Dermis blood vessel endothelial cell (primary cell): Measurements from ENCODE around the gene RCN2. TPM values are rescaled to one million over a fixed set of nuclear protein-coding genes. Genes with fewer than 3 reads are reported as not detected.

ENCODE experiments used
- DNase-seq: peaks from one replicate; pipeline ENCODE4 v3.0.0; 2010
- total RNA-seq: library from RNA; depleted of rRNA; stranded (reverse); fragments of >200 nt; gene quantifications from 2 replicates; pipeline ENCODE4 v1.2.3, GENCODE V29; 2014

Gene RCN2
- total RNA-seq, 1 donor from 2014 or later = 43.2 TPM

DNA sequence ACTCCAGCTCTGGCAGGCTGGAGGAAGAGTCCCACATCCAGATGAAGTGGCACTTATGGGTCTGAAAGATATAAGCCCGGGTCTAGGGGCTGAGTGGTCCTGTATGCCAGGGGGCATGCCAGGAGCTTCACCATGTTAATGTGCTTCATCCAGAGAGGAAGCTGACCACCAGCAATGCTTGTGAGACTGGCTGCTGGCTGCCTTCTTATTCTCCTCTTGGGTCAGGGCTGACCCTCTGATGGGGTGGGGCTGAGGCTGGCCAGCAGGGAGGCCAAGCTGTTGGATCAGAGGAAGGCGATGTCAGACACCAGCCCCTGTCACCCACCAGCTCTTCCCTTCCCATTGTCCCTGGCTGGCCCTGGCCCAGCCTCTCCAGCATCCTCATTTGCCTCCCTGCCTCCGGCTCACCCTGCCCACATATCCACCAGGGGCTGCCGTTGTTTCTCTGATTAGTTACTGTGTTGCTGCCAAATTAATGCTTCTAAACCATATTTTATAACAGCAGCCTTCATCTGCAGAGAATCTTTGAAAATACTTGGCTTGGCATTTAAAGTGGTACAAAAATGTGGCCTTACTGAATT lies 43.0 kb downstream of the RCN2 start:
- DNase-seq = no peak

DNA sequence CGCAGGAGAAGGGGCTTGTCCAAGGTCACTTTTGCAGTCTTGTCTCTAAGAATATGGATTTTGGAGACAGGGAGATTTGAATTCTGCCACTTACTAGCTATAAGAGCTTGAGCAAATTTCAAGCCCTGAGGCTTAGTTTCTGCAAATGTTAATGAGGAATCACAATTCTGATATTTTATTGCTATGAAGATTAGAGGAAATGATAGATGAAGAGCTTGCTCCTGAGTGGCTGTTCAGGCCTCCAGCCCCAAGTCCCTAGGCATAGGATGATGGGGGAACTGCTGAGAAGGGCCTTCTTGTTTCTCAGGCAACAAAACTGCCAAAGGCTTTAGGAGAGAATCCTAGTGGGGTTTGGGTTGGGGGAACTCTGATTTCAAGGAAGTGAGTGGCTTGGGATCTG lies 44.6 kb downstream of the RCN2 start:
- no peak for DNase-seq

DNA sequence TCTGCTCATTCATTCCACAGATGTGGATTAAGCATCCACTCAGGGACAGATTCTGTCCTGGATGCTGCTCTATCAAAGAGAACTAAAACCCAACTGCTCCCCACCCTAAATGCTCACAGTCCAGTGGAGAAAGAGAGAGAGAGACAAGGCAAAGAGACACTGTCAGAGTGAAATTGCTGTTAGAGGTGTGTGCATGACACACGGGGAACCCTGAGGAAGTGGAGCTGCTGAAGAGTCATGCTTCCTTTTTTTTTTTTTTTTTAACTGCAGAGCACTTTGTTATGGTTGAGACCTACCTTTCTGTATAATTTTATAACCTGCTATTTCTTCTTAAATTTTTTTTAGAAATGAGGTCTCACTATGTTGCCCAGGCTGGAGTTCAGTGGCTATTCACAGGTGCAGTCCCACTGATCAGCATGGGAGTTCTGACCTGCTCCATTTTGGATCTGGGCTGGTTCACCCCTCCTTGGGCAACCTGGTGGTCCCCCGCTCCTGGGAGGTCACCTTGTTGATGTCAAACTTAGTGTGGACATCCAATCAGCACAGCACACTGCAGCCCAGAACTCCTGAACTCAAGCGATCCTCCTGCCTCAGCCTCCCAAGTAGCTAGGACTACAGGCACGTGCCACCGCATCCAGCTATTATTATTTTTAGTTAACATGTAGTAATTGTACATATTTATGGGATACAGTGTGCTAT lies 45.2 kb downstream of the RCN2 start:
- DNase-seq = no peak

DNA sequence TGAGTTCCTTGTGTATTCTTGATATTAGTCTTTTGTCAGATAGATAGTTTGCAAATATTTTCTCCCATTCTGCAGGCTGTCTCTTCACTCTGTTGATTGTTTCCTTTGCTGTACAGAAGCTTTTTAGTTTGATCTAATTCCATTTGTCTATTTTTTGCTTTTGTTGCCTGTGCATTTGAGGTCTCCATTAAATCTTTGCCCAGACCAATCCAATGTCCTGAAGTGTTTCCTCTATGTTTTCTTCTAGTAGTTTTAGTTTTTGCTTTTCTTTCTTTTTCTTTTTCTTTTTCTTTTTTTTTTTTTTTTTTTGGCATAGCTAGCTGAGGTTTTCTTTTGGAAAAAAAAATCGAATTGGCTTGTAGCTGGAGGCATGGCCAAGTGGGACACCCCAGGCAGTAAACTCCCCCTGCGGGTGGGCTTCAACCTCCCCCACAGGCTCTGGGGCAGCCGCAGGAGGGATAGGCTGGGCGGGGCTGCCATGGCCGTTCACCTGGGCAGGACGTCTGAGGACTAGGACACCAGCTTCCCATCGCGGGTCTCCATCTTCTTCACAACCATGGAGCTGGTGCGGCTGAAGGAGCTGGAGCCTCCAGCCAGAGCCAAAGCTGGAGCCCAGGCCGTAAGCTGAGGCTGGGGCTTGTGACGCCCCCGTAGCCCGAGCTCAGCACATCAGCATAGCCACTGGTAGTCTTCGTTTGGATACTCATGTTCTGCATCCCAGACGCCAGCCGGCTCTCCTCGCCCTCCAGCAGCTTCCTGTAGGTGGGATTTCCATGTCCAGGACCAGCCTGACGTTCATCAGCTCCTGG lies 47.2 kb downstream of the RCN2 start:
- no peak for DNase-seq

DNA sequence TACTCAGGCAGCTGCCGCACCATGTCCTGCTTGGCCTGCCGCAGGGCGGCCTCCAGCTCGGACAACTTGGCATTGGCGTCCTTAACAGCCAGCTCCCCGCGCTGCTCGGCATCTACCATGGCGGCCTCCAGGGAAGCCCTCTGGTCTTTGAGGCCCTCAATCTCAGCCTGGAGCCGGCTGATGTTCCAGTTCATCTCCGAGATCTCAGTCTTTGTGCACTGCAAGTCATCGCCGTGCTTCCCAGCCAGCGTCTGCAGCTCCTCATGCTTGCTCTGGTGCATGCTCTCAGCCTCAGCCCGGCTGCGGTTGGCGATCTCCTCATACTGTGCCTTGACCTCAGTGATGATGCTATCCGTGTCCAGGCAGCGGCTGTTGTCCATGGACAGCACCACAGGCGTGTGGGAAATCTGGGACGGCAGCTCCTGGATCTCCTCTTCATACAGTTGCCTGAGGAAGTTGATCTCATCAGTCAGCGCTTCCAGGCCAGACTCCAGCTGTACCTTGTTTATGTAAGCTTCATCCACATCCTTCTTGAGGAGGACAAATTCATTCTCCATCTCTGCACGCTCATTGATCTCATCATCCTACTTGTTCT lies 47.9 kb downstream of the RCN2 start:
- peak; percentile 46 for DNase-seq

DNA sequence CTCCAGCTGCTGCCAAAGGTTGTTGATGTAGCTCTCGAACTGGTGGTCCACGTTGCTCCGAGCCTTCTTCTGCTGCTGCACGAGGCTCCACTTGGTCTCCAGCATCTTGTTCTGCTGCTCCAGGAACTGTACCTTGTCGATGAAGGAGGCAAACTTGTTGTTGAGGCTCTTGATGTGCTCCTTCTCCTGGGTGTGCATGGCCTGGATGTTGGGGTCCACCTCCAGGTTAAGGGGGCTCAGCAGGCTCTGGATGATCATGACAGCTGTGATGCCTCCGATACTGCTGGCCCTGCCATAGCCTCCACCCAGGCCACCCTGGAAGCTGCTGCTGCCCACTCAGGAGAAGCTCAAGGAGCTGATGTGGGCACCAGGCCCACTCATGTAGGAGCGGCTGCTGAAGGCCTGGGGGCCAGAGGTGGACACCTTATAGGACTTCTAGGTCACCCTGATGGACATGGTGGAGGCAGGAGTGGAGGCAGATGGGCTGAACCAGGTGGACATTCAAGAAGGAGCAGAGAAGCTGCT lies 48.5 kb downstream of the RCN2 start:
- DNase-seq = no peak

DNA sequence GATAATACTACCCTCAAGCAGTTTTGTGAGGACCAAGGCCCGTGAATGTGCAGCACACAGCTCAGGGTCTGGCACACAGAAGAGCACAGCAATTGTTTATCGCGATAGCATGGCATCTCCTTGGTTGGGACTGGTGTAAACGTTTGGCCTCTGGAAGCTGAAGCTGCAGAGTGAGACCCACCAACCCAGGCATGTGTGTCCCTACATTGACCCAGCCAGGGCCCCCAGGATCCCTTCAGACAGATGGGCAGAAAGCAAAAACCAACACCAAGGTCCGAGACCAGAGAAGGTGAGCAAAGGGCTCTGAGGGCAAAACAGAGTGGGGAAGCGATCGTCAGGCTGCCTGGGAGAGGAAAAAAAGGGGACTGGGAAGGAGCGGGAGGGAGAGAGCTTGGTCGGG lies 50.8 kb downstream of the RCN2 start:
- DNase-seq = no peak

DNA sequence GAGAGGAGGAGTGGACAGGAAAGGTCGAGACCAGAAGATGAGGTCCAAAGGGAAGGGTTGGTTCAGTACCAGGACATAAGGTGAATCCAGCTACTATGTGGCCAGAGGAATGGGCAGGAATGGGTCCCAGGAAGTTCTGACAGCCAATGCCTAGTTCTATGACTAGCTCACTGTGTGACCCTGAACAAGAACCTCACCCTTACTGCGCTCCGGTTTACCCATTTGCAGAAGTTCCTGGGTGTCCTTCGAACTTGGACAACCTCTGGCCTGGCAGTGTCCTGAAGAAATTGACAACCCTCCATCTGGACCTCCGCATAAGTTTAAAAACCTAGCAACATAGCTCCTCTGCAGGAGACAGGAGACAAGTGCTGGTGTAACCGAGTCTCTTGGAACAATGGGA lies 51.2 kb downstream of the RCN2 start:
- DNase-seq = no peak

DNA sequence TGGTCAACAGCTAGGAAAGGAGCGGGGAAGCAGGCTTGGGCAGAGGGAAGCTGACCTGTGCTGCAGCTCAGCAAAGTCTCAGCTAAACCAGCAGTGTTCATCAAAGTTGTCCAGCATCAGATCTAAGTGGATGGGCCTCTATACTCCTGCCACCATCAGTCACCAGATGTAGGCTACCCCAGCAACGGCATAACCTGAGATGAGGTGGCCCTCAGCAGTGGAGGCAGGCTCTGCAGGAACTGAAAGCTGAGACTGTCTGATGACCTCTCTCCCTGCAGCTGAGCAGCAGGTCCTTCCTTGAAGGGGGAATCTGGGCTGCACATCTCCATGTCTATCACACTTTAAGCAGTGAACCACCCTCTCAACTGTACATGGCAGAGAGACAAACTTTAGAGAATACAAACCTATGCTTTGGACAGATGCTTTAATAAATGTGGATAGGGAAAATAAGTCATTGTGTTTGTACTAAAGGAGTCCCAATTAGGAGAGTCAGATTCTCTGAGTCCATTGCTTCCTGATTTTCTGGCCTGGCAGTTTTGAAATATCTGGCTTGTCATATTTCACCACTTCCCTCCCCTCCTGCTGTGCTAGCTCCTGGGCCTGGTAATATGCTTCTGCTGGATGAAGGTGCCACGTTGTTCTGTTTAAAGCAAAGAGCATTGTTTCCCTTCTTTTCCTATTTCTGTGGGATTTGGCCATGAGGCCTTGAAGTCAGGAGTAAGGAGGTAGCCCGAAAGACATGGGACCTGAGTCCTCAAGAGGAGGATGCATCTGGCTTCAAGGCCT lies 52.2 kb downstream of the RCN2 start:
- no peak for DNase-seq

DNA sequence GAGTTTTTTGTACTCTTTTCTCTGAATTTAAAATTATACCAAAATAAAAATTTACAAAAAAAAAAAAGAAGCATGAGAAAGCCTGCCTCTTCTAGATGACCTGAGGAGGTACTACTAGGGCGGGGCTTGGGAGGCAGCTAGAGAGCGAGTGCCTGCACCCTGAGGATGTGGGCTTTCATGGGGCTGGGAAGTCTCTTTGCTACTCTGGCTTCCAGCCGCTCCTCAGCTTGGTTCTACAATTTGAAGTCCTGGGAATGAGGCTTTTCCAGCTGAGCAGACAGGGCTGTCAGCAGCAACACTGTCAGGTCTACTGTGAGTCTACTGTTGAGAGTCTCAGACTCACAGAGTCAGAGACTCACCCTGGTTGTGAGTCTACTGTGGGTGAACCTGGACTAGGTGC lies 55.2 kb downstream of the RCN2 start:
- no peak for DNase-seq

DNA sequence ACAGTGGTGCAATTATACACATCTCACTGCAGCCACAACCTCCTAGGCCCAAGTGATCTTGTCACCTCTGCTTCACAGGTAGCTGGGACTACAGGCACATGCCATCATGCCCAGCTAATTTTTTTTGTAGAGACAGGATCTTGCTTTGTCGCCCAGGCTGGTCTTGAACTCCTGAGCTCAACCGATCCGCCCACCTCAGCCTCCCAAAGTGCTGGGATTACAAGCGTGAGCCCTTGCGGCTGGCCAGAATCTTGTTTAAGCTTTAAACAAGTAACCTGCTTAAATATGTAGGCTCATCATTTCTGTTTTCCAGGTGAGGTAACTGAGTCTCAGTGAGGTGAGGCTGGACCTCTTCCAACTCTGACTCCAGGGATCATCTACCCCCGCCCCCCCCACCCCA lies 55.7 kb downstream of the RCN2 start:
- no peak for DNase-seq

DNA sequence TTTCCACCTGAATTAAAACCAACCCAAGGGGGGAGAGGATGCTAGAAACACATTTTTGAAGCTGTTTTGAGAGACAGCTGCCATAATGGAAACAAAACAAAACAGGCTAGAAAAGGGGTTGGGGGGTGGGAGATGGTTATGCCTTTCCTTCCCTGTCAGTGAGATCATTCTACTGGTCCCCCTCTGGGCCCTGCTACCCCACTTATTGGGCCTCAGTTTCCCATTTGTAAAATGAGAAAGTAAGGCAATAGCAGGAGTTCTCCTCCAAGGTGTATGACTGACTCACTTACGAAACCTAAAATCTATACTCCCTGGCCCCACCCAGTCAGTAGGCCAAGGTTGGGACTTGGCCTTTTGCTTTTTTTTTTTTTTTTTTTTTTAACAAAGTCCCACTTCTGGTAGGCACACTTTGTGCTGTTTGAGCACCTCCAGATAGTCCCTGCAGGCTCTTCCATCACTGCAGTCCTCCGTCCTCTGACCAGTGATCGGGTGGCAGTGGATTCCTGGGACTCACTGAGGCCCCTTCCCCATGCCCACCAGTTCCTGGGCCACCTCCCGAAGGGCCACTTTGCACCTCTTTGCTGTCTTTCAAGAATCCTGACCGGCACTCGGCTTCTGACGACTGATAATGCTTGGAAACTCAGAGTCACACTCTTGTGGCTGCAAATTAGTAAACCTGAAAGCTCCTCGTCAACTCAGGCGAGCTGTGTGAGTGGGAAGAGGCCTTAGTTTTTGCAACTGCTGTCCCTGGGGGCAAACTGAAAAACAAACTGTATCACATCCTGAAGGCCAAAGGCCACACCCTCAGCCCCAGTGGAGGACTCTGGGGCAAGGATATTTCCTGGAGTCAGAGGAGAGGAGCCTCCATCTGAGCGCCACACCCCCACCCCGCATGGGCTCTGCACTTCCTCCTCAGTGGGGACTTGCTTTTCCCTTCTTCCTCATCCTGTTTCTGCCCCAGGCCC lies 56.6 kb downstream of the RCN2 start:
- no peak for DNase-seq

DNA sequence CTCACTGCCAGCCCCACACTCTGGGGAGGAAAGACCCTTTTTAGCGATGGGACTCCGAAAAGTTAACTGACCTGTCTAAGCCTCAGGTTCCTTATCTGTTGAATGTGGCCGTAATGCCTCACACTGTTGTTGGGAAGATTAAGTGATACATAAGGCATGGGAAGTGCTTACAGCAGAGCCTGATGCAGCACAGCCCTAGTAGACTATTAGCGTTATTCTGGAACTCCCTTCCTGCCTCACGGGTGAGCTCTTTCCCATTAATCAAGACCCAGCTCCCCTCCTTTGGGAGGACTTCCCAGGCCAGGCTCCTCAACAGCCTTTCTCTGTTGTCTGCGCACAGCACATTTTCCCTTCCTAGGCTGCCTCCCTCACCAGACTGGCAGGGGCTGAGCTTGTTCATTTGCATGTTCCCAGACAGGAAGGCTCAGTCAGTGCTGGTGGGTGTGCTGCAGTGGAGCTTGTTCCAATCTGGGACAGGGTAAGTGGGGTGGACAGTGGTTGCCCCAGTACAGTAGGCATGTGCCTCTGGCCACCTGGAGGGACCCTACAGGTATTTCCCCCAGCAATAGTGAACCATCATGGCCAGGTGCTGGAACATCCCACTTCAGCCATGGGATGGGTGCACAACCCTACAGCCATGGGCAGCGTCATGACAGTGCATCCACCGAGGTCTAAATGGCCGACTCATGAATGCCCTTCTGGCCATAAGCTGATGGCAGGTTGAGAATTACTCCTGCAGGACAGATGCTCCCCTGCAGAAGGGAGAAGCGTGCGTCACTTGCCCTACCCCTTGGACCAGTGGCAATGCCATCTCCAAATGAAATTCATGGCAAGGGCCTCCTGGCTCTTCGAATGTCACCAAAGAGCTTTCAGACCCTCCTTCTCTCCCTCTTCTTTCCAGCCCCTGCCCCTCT lies 57.6 kb downstream of the RCN2 start:
- peak; percentile 33 for DNase-seq

DNA sequence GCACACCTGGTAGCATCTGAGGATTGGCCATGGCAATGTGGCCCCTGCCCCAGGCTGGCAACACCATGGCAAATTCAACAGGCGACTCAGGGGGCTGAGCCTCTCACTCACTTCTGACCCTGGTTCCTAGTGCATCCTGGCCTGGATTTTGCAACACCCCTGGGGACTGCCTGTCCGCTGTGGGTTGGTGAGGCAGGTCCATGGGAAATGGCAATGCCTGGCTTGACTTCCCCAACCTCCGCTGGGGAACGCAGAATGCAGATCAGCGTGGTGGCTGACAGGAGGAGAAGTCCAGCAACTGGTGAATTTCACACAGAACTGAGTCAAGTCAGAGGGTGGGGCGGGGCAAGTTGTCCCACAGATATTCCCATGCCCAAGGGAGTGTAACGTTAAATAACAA lies 59.5 kb downstream of the RCN2 start:
- no peak for DNase-seq

DNA sequence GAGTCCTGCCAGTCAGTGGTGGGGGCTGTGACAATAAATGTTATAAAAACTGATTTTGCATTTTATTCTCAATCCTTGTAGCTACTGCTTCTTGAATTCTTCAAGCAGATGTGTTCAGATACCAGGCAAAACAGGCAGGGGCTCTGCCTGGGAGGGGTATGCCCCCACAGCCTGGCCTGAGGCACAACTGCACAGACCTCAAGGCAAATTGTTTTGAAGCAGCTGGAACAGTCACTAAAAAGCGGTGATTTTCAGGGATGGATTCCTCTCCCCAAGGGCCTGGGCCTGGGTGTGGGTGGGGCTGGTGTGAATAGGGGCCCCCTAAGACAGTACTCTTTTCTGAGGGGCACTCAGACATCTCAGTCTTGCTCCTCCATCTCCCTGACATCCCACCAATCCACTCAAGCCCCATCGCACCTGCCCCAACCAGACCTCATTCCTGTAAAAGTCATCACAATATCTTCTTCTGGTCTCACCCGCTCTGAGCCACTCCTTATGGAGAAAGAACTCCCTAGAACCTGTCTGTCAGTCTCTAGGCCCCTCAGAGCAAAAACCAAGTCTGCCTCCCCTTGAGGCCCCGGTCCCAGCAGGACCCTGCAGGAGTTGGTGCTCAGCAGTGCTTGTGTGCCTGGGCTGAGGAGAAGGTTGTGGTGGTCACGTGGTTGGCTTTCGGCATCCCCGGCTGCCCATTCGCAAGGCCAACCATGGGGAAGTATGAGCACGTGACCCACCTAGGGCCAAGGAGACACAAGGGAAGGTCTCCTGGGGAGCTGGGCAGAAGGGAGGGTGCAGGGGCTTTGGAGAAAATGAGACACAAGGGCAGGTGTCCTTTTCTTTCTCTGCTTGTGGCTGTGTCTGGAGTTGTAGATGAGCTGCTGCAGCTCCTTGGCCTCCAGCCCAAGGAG lies 60.4 kb downstream of the RCN2 start:
- DNase-seq = no peak

DNA sequence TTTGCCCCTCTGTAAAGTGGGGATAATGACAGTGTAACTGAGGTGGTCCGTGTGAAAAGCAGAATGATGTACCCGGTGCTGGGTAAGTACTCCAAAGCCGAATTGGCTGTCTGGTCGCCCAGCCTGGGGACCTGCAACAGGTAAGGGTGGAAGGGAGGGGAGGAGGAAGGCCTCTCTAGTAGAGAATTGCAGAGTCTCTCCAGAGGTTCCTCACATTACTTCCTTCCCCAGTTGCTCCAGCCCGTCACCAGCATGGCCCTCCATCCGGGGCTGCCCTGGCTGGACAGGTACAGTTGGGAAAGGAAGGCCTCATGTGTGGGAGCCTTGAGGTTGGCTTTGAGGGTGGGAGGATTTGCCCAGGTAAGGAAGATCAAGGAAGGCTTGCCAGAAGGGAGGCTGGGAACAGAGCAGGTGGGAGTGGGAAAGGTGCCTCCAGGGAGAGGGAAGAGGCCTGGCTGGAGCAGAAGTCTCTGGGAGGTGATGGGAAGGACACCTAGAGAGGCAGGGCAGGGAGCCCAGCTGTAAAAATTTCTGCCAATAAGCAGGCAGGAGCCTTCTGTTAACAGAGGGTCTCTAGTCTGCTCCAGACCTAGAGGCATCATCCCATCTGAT lies 61.7 kb downstream of the RCN2 start:
- no peak for DNase-seq

DNA sequence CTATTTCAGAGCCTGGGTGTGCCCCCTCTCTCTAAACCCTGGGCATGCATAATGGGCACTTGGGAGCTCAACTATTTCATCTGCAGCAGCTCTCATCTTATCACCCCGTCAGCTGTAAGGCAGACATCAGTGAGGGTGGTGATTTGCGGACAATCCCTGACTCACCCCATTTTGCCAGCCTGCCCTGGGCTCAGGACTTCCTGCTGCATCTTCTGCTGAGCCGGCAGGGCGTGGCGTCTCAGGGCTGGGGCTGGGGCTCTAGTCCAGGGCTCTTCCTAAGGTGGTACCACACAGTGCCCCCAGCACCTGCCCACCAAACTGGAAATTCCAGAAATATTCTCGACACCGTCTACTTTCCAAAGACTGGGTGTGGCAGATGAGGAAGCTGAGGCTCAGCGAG lies 62.5 kb downstream of the RCN2 start:
- DNase-seq = no peak

DNA sequence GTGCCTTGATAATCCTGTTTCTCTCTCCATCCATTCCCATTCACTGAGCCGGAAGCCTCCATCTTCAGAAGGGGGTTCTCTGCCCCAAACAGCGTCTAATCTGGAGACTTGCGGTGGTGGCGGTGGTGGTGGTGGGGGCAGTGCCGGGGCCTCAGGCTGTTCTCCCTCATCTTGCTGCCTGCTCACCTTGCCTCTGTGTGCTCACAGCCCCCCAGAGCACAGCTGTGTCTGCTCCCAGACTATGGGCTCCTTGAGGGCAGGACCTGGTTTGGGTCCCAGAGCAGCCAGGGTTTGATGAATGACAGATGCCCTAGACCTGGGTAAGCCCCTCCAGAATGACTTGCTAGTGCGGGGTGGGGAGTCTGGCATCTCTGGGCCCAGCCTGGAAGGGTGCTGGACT lies 62.9 kb downstream of the RCN2 start:
- DNase-seq = no peak
